ENCODE results near the gene MYO15B. TPM values are rescaled to one million over a fixed set of nuclear protein-coding genes. Genes with fewer than 3 reads are reported as not detected.
A peak's percentile ranks its signal among the peaks of the same experiment; 100 is the strongest.

The MYO15B gene
- total and polyA plus RNA-seq, 2 of the 13 experiments (the other 11 are each of a cell fraction or from before 2014, with no cell fraction given) = 2.8 to 8.1 TPM

- TF ChIP-seq SMAD3 (CRISPR knock-in tag; IDR thresholded peaks at IDR 0.05) (no peak), ZNF563 (CRISPR knock-in tag; IDR thresholded peaks at IDR 0.05) (no peak), ZNF431 (CRISPR knock-in tag; IDR thresholded peaks at IDR 0.05; ENCODE audit: borderline replicate concordance, low read depth) (no peak), ZBTB40 (IDR thresholded peaks at IDR 0.05) (no peak), ZBTB40 (CRISPR knock-in tag; IDR thresholded peaks at IDR 0.05) (0 out of 2 replicates have a peak, but pooled peaks have one; percentile 23), ZFY (CRISPR knock-in tag; IDR thresholded peaks at IDR 0.05) (peak; percentile 9; the same call in 1 of the 2 replicates), NFYB (CRISPR knock-in tag; IDR thresholded peaks at IDR 0.05) (no peak), ZNF367 (CRISPR knock-in tag; IDR thresholded peaks at IDR 0.05; ENCODE audit: borderline replicate concordance) (no peak), TFDP2 (CRISPR knock-in tag; IDR thresholded peaks at IDR 0.05) (no peak), NFKB2 (CRISPR knock-in tag; IDR thresholded peaks at IDR 0.05; ENCODE audit: borderline replicate concordance) (no peak), MTF2 (CRISPR knock-in tag; IDR thresholded peaks at IDR 0.05; ENCODE audit: borderline replicate concordance) (no peak), ZNF747 (CRISPR knock-in tag; IDR thresholded peaks at IDR 0.05; ENCODE audit: borderline replicate concordance) (no peak), IRF2 (CRISPR knock-in tag; IDR thresholded peaks at IDR 0.05) (no peak), MXD4 (CRISPR knock-in tag; IDR thresholded peaks at IDR 0.05) (no peak), ZNF746 (CRISPR knock-in tag; IDR thresholded peaks at IDR 0.05) (no peak), ATF7 (IDR thresholded peaks at IDR 0.05) (no peak), ATF7 (CRISPR knock-in tag; IDR thresholded peaks at IDR 0.05) (peak; percentile 16; the same call in 1 of the 2 replicates), EZH2 (conservative IDR thresholded peaks at IDR 0.05; ENCODE audit: low read depth, low read length) (no peak), MYC (CRISPR knock-in tag; IDR thresholded peaks at IDR 0.05; ENCODE audit: borderline replicate concordance) (0 out of 2 replicates have a peak, but pooled peaks have one; percentile 26), ZNF557 (CRISPR knock-in tag; IDR thresholded peaks at IDR 0.05) (no peak), HOXA3 (CRISPR knock-in tag; IDR thresholded peaks at IDR 0.05) (peak; percentile 12; the same call in 1 of the 2 replicates)
Observed at GRCh38 chr17:75619506-75620431, 32.2 kb downstream of the MYO15B start (continued).

Data from HepG2 (cell line).